H1 (cell line): ENCODE results near the gene MRPS18B. TPM values are rescaled to one million over a fixed set of nuclear protein-coding genes. Genes with fewer than 3 reads are reported as not detected.

Experiments
- CTCF ChIA-PET: fragments of 300-600 bp; sonication (Branson Sonifier 250); formaldehyde crosslinking; loops from one replicate; lab custom pipeline; 2021; ENCODE audit not compliant: partially characterized antibody; lab: Charles Lee
- POLR2A ChIA-PET: fragments of 300-600 bp; sonication (Branson Sonifier 250); formaldehyde crosslinking; loops from one replicate; lab custom pipeline; 2021; ENCODE audit warnings: inconsistent platforms; ENCODE audit not compliant: partially characterized antibody; lab: Charles Lee
- DNase-seq, 2 experiments: peaks; one replicate each; pipeline versions ENCODE4 v3.0.0 to v3.0.0-alpha.2; 2010 to 2022; ENCODE audit warnings: low spot score in 2 of 2, low read depth in 1 of 2, mixed read lengths in 1 of 2
- FAIRE-seq: peaks from 2 replicates; lab custom pipeline; 2011; peaks lifted over from hg19 to GRCh38; lab: Jason Lieb, UNC
- H2AFZ ChIP-seq: 2 replicates; pipeline ENCODE4 v1.8.1; 2012; ENCODE audit warnings: low read length, inconsistent platforms
- H2AK5ac ChIP-seq: 2 replicates; pipeline ENCODE4 v1.6.1; 2013; ENCODE audit warnings: low read depth, low read length
- H2BK120ac ChIP-seq: replicated peaks from 2 replicates; pipeline ENCODE3; 2013; ENCODE audit warnings: low read depth, low read length, inconsistent platforms
- H2BK12ac ChIP-seq: 2 replicates; pipeline ENCODE4 v1.6.1; 2013; ENCODE audit warnings: low read depth, low read length
- H2BK15ac ChIP-seq: 2 replicates; pipeline ENCODE4 v1.6.1; 2013; ENCODE audit warnings: low read length
- H2BK20ac ChIP-seq: 2 replicates; pipeline ENCODE4 v1.6.1; 2013; ENCODE audit warnings: low read length
- H2BK5ac ChIP-seq: 2 replicates; pipeline ENCODE4 v1.6.1; 2013; ENCODE audit warnings: low read depth, low read length
- H3K14ac ChIP-seq: 2 replicates; pipeline ENCODE4 v1.6.1; 2013; ENCODE audit warnings: inconsistent platforms; ENCODE audit not compliant: insufficient read length
- H3K18ac ChIP-seq: 2 replicates; pipeline ENCODE4 v1.6.1; 2013; ENCODE audit warnings: low read length; ENCODE audit errors: extremely low read depth
- H3K23ac ChIP-seq: 2 replicates; pipeline ENCODE4 v1.6.1; 2013; ENCODE audit warnings: inconsistent platforms; ENCODE audit not compliant: insufficient read length
- H3K23me2 ChIP-seq: 2 replicates; pipeline ENCODE4 v1.6.1; 2013; ENCODE audit warnings: low read depth, low read length
- H3K27ac ChIP-seq: 2 replicates; pipeline ENCODE4 v1.6.1; 2011; ENCODE audit warnings: low read depth, low read length, inconsistent platforms
- H3K27me3 ChIP-seq, 4 experiments: replicated peaks in 1 of 4; 1 replicate in 1 of 4; 2 replicates in 3 of 4; pipeline versions ENCODE4 v1.6.1 to v1.8.1; 2011 to 2013; ENCODE audit warnings: low read length in 3 of 4, mild to moderate bottlenecking in 3 of 4, inconsistent platforms in 2 of 4, mixed read lengths in 2 of 4, moderate library complexity in 1 of 4; ENCODE audit not compliant: control insufficient read depth in 3 of 4, insufficient read depth in 3 of 4; ENCODE audit errors: extremely low read depth in 1 of 4
- H3K36me3 ChIP-seq, 4 experiments: 2 replicates each; pipeline versions ENCODE4 v1.6.1 to v1.8.1; 2011 to 2013; ENCODE audit warnings: mild to moderate bottlenecking in 4 of 4, low read length in 3 of 4, moderate library complexity in 2 of 4, control low read depth in 1 of 4, inconsistent platforms in 1 of 4; ENCODE audit not compliant: insufficient read depth in 4 of 4, control insufficient read depth in 2 of 4
- H3K4ac ChIP-seq: replicated peaks from 2 replicates; pipeline ENCODE3; 2013; ENCODE audit warnings: low read length, low read depth, mixed read lengths, inconsistent platforms; ENCODE audit not compliant: insufficient read length
- H3K4me1 ChIP-seq, 4 experiments: replicated peaks in 1 of 4; 1 replicate in 1 of 4; 2 replicates in 3 of 4; pipeline versions ENCODE4 v1.6.1 to v1.8.1; 2011 to 2013; ENCODE audit warnings: low read length in 3 of 4, inconsistent platforms in 2 of 4, mixed read lengths in 1 of 4; ENCODE audit not compliant: insufficient read depth in 4 of 4, control insufficient read depth in 3 of 4
- H3K4me2 ChIP-seq, 2 experiments: 2 replicates each; pipeline versions ENCODE4 v1.6.1 to v1.8.1; 2011 to 2013; ENCODE audit warnings: low read depth in 2 of 2, low read length in 2 of 2, control low read depth in 1 of 2, inconsistent platforms in 1 of 2, mild to moderate bottlenecking in 1 of 2; ENCODE audit not compliant: insufficient read depth in 1 of 2
- H3K4me3 ChIP-seq, 4 experiments: fragments of 200-600, 300-600 bp in 1 of 4; sonication (generic), shearing (Covaris generic), sonication (Bioruptor Twin) in 1 of 4; 2 replicates each; pipeline versions ENCODE4 v1.5.1 to v1.8.1; 2011 to 2016; ENCODE audit warnings: low read length in 4 of 4, low read depth in 3 of 4, control low read depth in 2 of 4, inconsistent platforms in 2 of 4, mild to moderate bottlenecking in 2 of 4, mixed read lengths in 1 of 4, moderate library complexity in 1 of 4; ENCODE audit not compliant: insufficient read depth in 2 of 4; ENCODE audit errors: extremely low read depth in 1 of 4
- H3K56ac ChIP-seq: replicated peaks from 2 replicates; pipeline ENCODE3; 2013; ENCODE audit warnings: low read depth, mild to moderate bottlenecking, mixed read lengths, low read length, inconsistent platforms; ENCODE audit not compliant: insufficient read length
- H3K79me1 ChIP-seq: 2 replicates; pipeline ENCODE4 v1.6.1; 2013; ENCODE audit warnings: low read depth, low read length, control low read depth
- H3K79me2 ChIP-seq, 2 experiments: 2 replicates each; pipeline versions ENCODE4 v1.6.1 to v1.8.1; 2012 to 2013; ENCODE audit warnings: low read length in 2 of 2, mild to moderate bottlenecking in 2 of 2, inconsistent platforms in 1 of 2; ENCODE audit not compliant: insufficient read depth in 2 of 2, control insufficient read depth in 1 of 2
- H3K9ac ChIP-seq, 4 experiments: replicated peaks in 1 of 4; 1 replicate in 1 of 4; 2 replicates in 3 of 4; pipeline versions ENCODE4 v1.6.1 to v1.8.1; 2011 to 2013; ENCODE audit warnings: low read depth in 3 of 4, low read length in 3 of 4, control low read depth in 2 of 4, mild to moderate bottlenecking in 2 of 4, moderate library complexity in 2 of 4, inconsistent platforms in 1 of 4; ENCODE audit errors: extremely low read depth in 1 of 4
- H3K9me3 ChIP-seq, 2 experiments: 2 replicates each; pipeline versions ENCODE4 v1.6.1 to v1.8.1; 2012 to 2013; ENCODE audit warnings: mild to moderate bottlenecking in 2 of 2, moderate library complexity in 2 of 2, control low read depth in 1 of 2, inconsistent platforms in 1 of 2, low read depth in 1 of 2, low read length in 1 of 2, mixed read lengths in 1 of 2; ENCODE audit not compliant: insufficient read depth in 2 of 2
- H4K20me1 ChIP-seq, 2 experiments: replicated peaks in 1 of 2; 2 replicates each; pipeline versions ENCODE3 to v1.8.1; 2011 to 2013; ENCODE audit warnings: inconsistent platforms in 2 of 2, low read length in 2 of 2, mild to moderate bottlenecking in 1 of 2; ENCODE audit not compliant: insufficient read depth in 2 of 2, control insufficient read depth in 1 of 2
- H4K5ac ChIP-seq: 2 replicates; pipeline ENCODE4 v1.6.1; 2013; ENCODE audit warnings: low read length, low read depth, mixed read lengths, inconsistent platforms; ENCODE audit not compliant: insufficient read length
- H4K8ac ChIP-seq: 2 replicates; pipeline ENCODE4 v1.8.0; 2013; ENCODE audit warnings: mild to moderate bottlenecking, moderate library complexity, low read length, inconsistent platforms; ENCODE audit not compliant: insufficient read depth; ENCODE audit errors: extremely low read depth
- H4K91ac ChIP-seq: replicated peaks from 2 replicates; pipeline ENCODE3; 2013; ENCODE audit warnings: low read length, mixed read lengths, inconsistent platforms; ENCODE audit not compliant: insufficient read length
- POLR2A ChIP-seq, 2 experiments: IDR thresholded peaks; 1 replicate in 1 of 2; 2 replicates in 1 of 2; pipeline ENCODE4 v1.6.1; 2011; ENCODE audit warnings: low read depth in 2 of 2, low read length in 2 of 2, mild to moderate bottlenecking in 2 of 2; ENCODE audit errors: control extremely low read depth in 1 of 2
- POLR2AphosphoS5 ChIP-seq: IDR thresholded peaks from 2 replicates; pipeline ENCODE4 v1.6.1; 2011; ENCODE audit warnings: low read depth, low read length
- SP1 ChIP-seq: IDR thresholded peaks from 2 replicates; pipeline ENCODE4 v1.6.1; 2011; ENCODE audit warnings: low read depth, low read length
- WGBS, 2 experiments: shearing (Covaris generic) in 1 of 2; methylation state at CpG; one replicate each; pipeline versions ENCODE4 v1.1.6 to v1.1.7; 2013 to 2015; ENCODE audit warnings: low lambda C conversion rate in 2 of 2, mixed read lengths in 2 of 2, inconsistent platforms in 1 of 2, low coverage in 1 of 2, missing lambda C conversion rate in 1 of 2; ENCODE audit not compliant: insufficient replicate concordance in 2 of 2, insufficient coverage in 1 of 2, insufficient read length in 1 of 2; ENCODE audit errors: extremely low coverage in 1 of 2, missing lambda C conversion rate in 1 of 2; 5-methylcytosine and 5-hydroxymethylcytosine counted together
- polyA plus RNA-seq, 7 experiments: library from polyadenylated mRNA; depleted of rRNA in 3 of 7; stranded (reverse) in 5 of 7; unstranded in 2 of 7; fragments of >200 nt in 5 of 7; fragments of 200-250 nt in 2 of 7; gene quantifications; 1 replicate in 5 of 7; 2 replicates in 1 of 7; 4 replicates in 1 of 7; pipeline versions ENCODE4 v1.2.1 to v1.2.3, GENCODE V29; 2011 to 2013; ENCODE audit warnings: missing spikeins in 2 of 7, mixed read lengths in 2 of 7
- total RNA-seq: library from RNA; stranded (reverse); fragmentation: NEBNext Ultra II Directional; extraction: Animal tissue kit (Norgen Biotek cat#: 25700); gene quantifications from 2 replicates; pipeline ENCODE4 v1.2.1, GENCODE V29; 2021

MRPS18B gene
- total and polyA plus RNA-seq, 2 of the 8 experiments (the other 6 are each of a cell fraction or from before 2014, with no cell fraction given): 57.8 to 83.3 TPM

DNA sequence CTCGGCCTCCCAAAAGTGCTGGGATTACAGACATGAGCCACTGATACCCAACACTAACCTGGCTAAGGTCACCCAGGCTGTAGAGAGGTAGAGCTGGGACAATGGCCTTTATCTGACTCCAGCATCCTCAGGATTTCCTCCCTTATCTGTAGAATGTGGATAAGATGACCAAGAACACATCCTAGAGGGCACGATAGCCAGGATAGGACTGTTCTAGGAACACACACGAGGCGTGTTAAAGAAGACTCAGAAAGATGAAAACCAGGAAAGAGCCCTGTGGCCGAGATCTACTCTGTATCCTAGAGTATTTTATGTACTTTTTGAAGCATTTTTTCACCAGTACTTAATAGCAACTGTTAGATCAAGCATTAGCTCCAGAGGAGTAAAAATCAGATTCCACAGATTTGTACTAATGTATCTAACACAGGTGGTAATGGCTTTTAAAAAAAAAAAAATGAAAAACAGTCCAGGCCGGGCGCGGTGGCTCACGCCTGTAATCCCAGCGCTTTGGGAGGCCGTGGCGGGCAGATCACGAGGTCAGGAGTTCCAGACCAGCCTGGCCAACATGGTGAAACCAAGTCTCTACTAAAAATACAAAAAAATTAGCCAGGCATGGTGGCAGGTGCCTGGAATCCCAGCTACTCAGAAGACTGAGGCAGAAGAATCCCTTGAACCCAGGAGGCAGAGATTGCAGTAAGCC is 17.9 kb upstream of the MRPS18B start:
- peaks cover 35 to 46% (median 42%) of the 10 kb centered on the region in 4 experiments for H3K36me3 ChIP-seq
- no peaks in the 10 kb centered on the region for H3K9me3 ChIP-seq
- H4K91ac ChIP-seq: no peak overlapping the region
- H2BK120ac ChIP-seq: no peak overlapping the region
- H3K23ac ChIP-seq: no peak overlapping the region
- H2AFZ ChIP-seq: no peak overlapping the region
- CTCF ChIA-PET: interaction anchor here (0.6 to 5.7 kb wide), 10 partner anchors 11 to 124 kb away, joined by 3 to 40 read pairs (median 5); no protein-coding TSS in a partner anchor
- no peak overlapping the region for H3K14ac ChIP-seq
- H4K5ac ChIP-seq: no peak overlapping the region
- no peak overlapping the region for H3K9ac ChIP-seq
- DNase-seq: no peak
- H3K56ac ChIP-seq: no peak overlapping the region
- no peak overlapping the region for H2BK15ac ChIP-seq
- H3K18ac ChIP-seq: no peak overlapping the region
- no peaks in the 10 kb centered on the region for H3K79me2 ChIP-seq
- no peak overlapping the region for H2BK5ac ChIP-seq
- no peak overlapping the region for H2BK20ac ChIP-seq
- H3K4me3 ChIP-seq: no peak overlapping the region
- no peak overlapping the region for H2BK12ac ChIP-seq
- H3K4me1 ChIP-seq: no peaks in the 10 kb centered on the region
- peaks cover 6 to 31% of the 10 kb centered on the region in 2 experiments for H4K20me1 ChIP-seq
- H3K27me3 ChIP-seq: no peaks in the 10 kb centered on the region
- POLR2A ChIA-PET: interaction anchor here (0.7 to 27.0 kb wide), 34 partner anchors 1 to 479 kb away, joined by 3 to 712 read pairs (median 5); partner anchors contain the start of genes ATAT1, C6orf136, DHX16 and GNL1
- H3K79me1 ChIP-seq: no peaks in the 10 kb centered on the region; the same call in none of the 2 replicates
- no peak overlapping the region for H2AK5ac ChIP-seq
- H3K4me2 ChIP-seq: no peak overlapping the region
- no peak for FAIRE-seq
- H3K23me2 ChIP-seq: no peaks in the 10 kb centered on the region; the same call in 1 of the 2 replicates
- TF ChIP-seq POLR2AphosphoS5: peak; percentile 59
- TF ChIP-seq POLR2A (IDR thresholded peaks at IDR 0.05; ENCODE audit: control extremely low read depth in 1 of 2, low read depth in 2 of 2, low read length in 2 of 2): peak in 1 of 2 experiments; percentile 45; a peak in 1 of 3 replicates
- TF ChIP-seq SP1: no peak
- H3K4ac ChIP-seq: no peak overlapping the region
- H4K8ac ChIP-seq: no peak overlapping the region
- WGBS, 2 experiments: 96% methylated on average over 13 of the region's 13 CpGs; no CpG with 5 or more reads in 1 of the 2 experiments
- no peak overlapping the region for H3K27ac ChIP-seq
